ENCODE results near the gene BMP6.

Gene BMP6

DNA sequence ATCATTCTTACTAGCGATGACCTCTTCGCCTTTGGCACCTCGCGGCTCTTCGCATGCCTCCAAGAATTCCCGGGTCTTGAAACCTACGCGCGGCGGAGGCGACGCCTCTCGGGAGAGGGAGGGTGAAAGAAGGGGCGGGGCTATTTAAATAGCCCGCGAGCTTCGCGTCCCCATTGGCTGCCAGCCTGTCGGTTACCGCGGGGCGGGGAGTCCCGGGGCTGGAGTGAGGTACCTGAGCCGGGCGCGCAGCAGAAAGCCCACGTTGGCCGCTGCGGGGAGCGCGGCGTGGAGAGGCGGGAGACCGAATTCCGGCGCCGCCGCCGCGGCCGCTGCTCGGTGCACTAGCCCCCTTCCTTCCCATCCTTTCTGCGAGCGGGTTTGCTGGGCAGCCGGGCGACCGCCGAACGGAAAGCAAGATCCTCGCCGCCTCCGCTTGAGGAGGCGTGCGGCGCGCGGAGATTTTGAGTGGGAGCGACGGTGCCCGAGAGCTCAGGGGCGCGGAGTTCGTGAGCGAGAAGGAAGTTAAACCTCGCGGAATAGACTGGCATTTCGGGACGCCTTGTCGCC is at the start of gene BMP6:
Gene BMP6 (plus strand): TSS at position 251 of the 567 bp plus-strand sequence. CDS start 857 bp downstream, outside the sequence.
- peak; percentile 69 for DNase-seq (ENCODE audit: low spot score)

DNA sequence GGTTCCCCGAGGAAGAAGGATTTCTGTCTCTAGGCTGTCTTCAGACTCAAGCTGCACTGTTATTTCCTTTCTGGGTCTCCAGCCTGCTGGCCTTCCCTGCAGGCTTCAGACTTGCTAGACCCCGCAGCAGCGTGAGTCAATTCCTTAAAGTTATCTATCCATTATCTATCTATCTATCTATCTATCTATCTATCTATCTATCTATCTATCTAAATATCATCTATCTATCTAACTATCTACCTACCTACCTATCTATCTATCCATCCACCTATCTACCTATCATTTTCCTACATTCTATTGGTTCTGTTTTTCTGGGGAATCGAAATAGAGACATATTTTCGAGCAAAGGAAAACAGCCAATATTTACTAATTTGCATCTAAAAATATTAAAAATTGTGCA is 48.7 kb upstream of the BMP6 start:
- DNase-seq (ENCODE audit: low spot score) = no peak

DNA sequence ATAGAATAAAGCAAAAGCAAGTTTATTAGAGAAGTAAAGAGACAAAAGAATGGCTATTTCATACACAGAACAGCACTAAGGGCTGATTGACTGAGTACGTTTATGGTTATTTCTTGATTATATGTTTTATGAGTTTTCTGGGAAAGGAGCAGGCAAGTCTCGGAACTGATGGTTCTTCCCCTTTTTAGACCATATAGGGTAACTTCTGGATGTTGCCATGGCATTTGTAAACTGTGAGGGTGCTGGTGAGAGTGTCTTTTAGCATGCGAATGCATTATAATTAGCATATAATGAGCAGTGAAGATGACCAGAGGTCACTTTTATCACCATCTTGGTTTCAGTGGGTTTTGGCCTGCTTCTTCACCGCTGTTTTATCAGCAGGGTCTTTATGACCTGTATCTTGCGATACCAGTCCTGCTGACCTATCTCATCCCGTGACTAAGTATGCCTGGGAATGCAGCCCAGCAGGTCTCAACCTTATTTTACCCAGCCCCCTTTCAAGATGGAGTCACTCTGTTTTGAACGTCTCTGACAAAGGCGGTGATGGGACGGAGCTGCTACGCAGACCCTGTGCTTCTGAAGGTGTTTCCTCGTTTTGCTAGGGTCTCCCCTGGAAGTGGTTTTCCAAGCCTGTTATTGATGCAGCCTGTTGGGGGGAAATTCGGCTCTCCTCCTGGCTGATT is 45.4 kb upstream of the BMP6 start:
- DNase-seq (ENCODE audit: low spot score) = no peak

DNA sequence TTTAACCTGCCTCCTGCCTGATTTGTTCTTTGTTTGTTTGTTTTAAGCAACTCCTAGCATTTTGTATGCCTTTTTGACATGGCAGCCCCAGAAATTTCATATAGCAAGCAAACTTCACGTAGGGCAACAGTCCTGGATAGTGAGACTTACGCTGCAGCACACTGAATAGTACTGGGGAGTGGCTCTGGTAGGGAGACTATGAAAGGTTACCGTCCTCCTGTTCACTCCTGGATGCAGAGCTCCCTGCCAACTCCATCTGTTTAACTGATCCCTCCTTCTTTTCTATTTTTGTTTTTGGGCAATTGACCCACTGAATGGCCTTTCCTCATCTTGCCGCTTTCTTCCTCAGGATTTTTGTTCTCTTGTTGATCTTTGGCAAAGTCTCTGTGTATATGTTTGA is 44.5 kb upstream of the BMP6 start:
- DNase-seq (ENCODE audit: low spot score) = no peak

DNA sequence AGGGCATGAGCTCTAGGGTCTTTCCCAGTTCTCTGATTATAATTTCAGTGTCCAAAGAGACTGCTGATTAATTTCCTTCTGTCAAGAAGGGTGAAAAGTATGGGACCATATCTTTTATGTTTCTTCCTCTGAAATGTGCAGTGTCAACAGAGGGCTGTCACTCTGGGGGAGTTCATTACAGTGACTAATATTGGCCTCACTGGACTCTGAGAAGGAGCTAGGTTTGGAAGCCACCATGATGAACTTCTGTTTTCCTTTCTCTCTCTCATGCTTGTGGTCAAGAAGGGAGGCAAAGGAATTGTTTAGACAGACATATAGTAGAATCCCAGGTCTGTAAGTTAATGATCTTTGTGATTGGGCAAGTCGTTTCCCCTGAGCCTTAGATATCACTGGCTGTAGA is 41.8 kb upstream of the BMP6 start:
- DNase-seq (ENCODE audit: low spot score) = no peak

DNA sequence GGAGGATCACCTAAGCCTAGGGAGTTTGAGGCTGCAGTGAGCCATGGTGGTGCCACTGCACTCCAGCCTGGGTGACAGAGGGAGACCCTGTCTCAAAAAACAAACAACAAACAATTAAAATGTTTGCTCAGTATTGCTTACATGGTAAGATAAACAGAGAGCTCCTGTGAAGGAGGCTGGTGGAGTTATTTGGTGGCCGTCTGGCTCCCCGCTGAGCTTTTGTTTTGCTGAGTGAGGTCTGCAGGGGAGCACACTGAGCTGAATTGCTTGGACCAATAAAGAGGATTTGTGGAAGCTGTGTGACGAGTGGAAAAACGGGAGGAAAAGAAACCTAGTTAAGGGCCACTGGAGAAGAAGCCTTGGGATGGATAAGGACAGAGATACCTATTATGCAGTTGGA is 41.1 kb upstream of the BMP6 start:
- no peak for DNase-seq (ENCODE audit: low spot score)

DNA sequence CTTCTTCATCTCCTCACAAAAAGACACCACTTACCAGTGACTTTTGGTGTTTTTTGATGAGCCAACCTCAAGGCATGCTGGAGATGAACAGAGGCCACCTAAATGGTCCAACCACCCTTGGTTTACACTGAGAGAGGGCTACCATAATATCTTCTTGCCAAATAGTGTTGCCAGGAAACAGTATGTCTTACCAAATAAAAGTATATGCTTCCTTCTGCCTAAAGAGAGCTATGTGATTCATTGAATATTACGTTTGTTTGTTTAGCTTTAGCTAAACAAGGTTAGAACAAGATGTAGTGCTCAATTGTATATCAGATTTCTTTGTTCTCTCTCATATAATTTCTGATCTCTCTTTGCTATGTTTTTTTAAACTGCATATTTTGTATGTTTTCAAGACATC is 40.6 kb upstream of the BMP6 start:
- DNase-seq (ENCODE audit: low spot score) = no peak

DNA sequence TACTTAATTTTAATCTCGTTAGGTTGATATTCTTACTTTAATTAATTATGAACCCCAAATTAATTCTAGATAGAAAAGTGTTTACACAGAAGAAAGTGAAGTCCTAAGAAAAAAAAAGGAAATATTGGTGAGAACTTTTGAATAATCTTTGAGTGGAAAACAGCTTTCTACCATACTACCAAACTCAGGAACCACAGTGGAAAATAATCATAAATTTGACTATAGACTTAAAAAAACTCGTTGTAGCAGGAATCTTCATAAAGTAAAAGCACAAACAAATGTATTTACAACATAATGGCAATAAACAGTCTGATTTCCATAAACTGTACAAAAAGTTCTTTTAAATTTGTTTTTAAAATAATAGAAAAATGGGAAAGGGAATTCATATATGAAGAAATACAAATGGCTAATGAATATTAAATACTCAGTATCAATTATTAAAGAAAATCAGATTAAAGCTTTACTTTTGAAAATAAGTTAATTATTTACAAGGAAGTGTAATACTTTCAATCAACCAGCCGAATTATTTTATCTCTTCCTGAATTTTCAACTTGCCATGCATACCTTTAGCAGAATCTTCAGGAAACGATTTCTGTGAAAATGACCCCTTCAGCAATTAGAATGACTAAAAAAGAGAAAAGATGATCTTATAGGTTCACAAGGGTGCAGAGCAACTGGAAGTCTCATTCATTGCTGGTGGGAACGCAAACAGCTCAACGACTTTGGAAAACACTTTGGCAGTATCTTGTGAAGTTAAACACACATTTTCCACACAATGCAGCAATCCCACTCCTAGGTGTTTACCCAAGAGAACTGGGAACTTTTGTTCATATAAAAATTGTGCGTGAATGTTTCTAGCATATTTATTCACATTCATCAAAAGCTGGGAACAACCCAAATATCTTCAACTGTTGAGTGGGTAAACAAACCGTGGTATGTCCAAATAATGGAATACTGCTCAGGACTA is 38.5 kb upstream of the BMP6 start:
- no peak for DNase-seq (ENCODE audit: low spot score)

DNA sequence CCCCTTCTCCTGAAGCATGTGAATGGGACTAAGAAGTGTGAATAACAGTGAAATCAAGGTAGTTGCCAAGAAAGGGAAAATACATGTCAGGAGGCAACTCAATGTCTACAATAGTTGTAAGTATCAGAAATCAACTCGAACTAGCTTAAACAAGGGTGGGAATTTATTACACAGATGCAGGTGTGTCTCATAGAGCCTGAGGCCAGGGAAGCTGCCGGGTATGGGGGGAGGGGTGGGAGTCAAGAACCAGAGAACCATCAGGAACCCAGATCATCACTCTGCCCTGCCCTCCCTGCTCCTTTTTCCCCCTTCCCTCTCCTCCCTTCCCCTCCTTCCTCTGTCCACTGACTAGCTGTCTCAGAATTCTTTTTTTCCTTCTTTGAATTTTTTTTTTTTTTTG is 34.9 kb upstream of the BMP6 start:
- no peak for DNase-seq (ENCODE audit: low spot score)

DNA sequence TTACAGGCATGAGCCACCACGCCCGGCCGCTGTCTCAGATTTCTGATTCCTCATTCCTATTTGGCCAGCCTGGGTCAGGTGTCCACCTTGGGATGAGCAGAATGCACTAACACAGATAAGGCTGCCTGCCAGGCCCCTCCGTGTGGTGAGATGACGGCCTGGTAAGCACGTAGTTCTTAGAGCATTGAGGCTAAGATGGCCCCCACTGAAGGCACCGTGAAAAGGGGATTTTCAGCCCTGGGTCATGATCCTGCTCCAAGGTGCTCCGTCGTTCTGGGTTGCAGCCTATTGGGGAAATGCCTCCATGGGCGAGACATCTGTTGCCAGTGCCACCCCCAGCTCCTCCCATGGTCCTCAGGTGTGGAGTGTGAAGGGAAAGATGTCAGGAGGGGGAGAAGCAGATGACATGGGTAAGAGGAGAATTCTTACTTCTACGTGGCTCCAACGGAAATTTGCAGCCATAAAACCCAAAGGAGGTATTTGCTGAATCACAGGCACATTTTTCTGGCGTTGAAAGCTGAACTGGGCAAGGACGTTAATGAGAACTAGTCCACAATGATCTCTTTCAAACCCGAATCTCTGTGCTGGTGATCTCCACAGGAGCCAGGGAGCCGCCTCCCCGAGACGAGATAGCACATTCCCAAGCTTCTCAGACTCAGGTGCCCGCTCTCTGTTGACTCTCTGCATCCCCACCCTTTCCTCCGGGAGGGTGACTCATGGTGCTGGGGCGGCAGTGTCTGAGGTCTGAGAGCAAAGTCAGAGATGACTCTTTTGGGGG is 34.0 kb upstream of the BMP6 start:
- DNase-seq (ENCODE audit: low spot score) = no peak

DNA sequence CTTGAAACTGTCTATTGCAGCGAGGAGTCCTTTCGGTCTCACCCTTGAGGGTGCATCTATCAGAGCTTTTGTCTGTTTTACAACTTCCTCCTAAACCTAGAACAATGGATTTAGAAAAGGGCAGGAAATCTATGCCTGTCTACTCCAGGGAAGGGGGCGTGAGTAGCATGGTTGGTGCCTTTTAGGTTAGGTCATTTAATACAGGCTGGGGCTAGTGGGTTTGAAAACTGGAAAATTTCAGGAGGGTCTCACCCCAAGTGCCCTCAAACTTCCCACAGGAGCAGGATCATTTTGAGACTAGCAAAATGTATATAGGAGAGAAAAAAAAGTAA is 33.5 kb upstream of the BMP6 start:
- DNase-seq (ENCODE audit: low spot score) = no peak

DNA sequence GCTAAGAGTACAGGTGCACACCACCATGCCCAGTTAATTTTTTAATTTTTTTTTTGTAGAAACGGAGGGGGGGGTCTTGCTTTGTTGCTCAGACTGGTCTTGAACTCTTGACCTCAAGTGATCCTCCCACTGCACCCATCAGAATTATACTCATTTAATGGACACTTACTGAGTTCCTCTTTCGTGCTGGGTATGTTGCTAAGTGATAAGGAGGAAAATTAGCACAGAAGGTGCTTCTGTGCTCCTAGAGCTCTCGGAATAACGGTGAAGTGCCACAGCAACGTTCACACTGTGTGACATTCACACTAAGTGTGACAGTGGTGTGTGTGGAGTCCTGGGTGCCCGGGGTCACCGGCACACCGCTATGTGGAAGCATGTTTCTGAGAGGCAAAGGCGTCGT is 32.1 kb upstream of the BMP6 start:
- DNase-seq (ENCODE audit: low spot score) = no peak

DNA sequence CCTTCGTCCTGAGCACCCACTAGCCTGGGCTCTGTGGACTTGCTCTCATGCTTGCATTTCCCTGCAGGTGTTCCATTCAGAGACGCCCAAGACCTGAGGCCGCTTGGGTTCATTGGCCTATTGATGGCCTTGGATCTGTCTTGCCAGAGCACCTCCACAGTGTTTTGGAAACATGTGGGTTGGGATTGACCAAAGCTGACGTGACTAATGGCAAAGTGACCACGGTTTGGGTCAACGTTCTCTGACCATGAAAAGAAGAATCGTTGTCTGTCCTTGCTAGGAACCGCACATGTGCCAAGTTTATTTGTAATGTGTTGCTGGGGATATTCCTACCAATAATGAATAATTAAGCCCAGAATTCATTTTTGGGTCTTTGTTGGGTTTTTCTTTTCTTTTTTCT is 29.8 kb upstream of the BMP6 start:
- no peak for DNase-seq (ENCODE audit: low spot score)

DNA sequence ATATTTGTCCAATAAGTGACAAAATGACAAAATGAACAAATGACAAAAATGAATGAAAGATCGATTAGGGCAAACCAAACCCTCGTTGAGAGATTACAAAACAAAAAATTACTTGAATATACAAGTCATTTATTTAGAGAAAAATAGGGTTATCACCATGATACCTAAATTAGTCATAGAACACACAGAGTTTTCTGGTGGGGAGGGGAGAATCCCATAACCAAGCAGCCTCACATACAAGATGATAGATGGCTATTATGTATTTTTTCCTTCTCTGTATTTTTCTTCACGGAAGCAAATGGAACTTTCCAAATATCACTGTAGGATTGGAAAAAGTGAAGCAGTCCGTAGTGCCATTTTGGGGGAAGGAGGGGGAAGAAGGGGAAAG is 28.5 kb upstream of the BMP6 start:
- DNase-seq (ENCODE audit: low spot score) = no peak

DNA sequence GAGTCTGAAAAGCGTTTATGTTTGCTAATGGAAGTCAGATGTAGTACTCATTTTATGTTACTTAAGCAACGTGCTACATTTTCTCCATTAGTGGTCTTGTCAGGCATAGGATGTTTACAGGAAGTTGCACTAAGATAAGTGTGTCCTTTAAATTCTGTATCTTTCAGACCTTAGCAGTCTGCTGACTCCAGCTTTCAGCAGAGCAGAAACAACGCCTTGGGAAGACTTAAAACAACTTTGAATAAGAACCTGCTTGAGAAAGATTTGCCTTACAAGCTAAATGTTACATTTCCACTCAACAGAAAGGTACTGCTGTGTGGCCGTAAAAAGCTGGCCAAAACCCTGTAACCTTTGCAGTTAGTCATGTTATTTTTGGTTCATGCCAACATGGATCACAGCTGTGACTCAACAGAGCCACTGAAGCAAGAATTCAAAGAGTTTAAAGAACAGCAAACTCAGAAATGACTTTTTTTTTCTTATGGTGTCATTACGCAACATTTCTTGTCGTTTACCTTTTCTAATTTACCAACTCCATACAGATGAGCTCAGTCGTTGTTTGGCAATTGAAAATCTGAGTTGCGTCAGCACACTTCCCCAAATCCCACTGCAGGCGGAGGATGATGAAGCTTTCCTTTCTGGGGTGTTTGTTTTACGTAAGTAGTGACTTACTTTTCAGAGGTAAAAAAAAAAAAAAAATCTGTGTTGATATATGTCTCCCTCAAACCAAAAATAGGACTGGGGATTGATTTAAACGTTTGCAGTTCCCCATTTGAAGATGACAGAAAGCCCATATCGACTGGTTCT is 27.9 kb upstream of the BMP6 start:
- no peak for DNase-seq (ENCODE audit: low spot score)

DNA sequence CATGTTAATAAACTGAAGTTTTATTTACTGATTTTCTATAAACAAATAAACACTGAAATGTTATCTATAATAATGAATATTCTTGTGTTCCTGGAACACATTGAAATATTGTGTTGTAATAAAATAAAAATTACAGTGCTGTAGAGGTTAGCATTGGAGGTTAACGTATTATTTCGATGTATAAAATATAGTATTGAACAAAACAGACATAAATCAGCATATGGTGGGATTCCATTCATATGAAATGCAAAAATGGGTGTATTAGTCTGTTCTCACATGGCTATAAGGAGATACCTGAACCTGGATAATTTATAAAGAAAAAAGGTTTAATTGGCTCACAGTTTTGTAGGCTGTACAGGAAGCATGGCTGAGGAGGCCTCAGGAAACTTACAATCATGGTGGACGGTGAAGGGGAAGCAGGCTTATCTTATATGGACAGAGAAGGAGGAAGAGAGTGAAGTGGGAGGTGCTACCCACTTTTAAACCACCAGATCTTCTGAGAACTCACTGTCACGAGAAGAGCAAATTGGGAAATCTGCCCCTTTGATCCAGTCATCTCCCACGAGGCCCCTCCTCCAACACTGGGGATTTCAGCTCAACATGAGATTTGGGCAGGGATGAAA is 24.6 kb upstream of the BMP6 start:
- no peak for DNase-seq (ENCODE audit: low spot score)

DNA sequence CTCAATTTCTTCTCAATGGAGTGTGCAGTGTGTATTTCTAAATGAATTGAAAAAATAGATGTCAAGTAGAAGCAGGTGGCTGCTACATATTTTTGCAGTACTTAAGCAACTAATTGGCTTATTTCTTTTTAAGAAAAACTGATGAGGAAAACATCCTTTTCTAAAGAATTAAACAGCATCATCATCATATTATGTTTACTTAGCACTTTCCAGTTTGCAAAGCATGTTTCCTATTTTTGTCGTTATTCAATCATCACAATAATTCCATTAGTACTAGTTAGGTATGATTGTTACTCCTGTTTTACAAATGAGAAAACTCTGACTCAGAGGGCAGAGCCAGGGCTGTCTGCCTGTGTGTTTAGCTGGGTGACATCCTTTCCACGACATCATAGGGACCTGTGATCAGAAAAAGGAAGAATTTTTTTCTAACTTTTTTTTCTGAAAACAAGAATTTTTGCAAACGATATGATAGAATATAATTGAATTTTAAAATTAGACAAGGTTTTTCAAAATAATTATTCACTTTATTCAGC is 22.7 kb upstream of the BMP6 start:
- DNase-seq (ENCODE audit: low spot score) = no peak

DNA sequence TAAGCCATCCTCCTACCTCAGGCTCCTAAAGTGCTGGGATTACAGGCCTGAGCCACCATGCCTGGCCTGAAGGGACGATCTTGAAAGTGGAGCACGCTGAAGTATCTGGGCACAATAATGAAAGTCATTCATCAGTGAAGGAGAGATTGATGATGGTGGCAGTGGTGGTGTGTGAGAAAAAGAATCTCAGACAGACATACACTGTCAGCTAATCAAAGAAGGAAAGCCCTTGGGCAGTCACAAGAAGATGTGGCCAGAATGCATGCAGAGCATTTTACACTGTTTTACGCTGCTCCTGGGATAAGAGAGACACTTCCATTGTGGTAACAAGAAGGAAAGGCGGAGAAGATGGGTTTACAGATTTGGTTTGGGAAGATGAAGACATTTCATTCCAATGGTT is 20.4 kb upstream of the BMP6 start:
- DNase-seq (ENCODE audit: low spot score) = no peak

DNA sequence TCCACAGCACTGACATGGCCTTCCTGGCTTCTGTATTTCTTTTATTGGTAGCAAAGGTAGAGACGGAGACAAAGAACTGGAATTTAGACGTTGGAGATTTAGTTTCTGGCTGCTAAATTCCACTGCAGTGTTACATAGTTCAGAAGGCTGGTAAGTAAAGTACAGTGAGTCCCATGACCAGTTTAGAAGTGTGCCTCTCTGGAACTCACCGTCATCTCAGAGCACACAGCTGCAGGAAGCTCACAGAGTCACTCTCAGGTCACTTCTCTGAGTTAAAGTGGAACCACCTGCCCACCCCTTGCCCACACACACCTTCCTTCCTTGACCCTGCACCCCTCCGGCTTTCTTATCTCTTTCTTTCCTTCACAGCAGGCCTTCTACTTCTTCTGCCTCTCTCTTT is 19.6 kb upstream of the BMP6 start:
- DNase-seq (ENCODE audit: low spot score) = no peak

DNA sequence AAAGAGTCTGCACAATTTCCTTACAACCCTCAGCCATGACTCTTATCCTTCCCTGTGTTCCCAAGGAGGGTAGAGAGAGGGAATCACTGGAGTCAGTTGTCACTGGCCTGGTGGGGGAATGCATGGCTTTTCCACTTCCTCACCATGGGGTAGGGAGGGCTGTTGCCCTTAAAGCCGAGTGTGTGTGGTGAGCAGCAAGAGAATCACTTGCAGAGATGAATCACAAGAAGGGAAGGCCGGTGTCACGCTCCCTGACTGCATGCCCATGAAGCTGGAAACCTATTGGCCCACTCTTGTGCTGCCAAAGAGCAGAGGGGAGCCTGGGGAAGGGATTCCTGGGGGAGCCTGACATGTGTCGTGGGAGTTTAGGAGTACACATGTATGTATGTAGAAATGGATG is 18.1 kb upstream of the BMP6 start:
- no peak for DNase-seq (ENCODE audit: low spot score)

DNA sequence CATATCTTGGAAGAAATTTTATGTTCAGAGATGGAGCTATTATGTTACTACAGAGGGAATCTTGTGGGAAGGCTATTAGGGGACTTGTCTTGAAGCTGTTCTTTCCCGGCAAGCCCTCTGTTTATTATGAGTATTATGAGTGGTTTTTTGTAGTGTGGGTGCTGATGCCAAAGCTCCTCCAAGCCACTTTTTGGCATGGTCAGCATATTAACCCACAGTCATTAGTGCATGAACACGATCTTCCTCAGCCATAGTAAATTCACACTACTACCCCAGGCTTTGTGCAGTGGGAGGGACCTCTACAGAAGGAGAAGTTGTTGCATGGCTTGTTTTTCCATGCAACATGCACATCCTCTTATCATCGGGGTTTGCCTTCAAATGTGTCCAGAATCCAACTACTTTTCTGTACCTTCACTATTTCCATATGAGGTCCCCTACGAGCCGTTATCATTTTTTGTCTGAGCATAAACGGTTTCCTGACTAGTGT is 6.5 kb upstream of the BMP6 start:
- DNase-seq (ENCODE audit: low spot score) = no peak

All from hematopoietic multipotent progenitor cell treated with erythropoietin and hydrocortisone succinate and interleukin-3 and kit ligand, for 15 days (in vitro differentiated cells).